ENCODE results near the gene MPND.
"Not testable (repeated sequence)": the region's sequence is repeated elsewhere in the genome, so short reads cannot be mapped to it uniquely, and the experiment has no call there.

The MPND gene

GRCh38 chr19:4322942-4323665, 20.3 kb upstream of the MPND start:
- DNase-seq, result no peak

DNA sequence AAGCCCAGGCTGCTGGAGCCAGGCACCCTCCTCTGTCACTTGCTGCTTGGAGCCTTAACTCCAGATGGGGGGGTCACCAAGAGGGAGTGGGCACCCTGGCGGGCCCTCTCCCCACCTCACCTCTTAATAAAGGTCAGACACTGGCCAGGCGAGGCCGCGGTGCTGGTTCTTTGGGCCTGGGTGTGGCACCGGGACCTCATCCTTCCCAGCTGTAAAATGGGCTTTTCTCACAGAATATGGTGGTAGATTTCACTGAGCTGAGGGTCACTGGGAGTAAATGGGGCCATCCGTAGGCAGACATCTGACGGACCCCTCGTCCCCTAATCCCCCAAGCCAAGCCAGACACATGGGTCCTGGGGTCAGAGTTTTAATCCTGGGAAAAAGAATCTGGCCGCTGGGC, 19.7 kb upstream of the MPND start:
- no peak for DNase-seq

DNA sequence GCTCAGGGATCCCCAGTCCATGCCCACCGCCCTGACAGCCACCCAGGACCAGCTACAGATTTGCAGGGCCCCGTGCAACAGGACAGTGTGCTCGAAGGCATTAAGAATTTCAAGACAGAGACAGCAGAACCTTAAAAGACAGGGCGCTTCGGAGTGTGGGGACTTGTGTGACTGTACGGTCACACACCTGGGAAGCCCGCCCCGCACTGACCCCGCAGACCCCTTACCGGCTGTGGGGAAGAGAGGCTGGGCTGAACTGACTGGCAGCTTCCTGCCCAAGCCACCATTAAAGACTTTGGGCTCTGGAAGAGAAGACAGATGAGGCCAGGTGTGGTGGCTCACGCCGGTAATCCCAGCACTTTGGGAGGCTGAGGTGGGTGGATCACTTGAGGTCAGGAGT, 19.1 kb upstream of the MPND start:
- no peak for DNase-seq

GRCh38 chr19:4326215-4326836, 17.0 kb upstream of the MPND start:
- no peak for DNase-seq

GRCh38 chr19:4326837-4327251, 16.5 kb upstream of the MPND start:
- DNase-seq, result no peak

- DNase-seq, result peak; percentile 74
These were observed 16.0 kb upstream of the MPND start for GRCh38 chr19:4327252-4327876.

DNA sequence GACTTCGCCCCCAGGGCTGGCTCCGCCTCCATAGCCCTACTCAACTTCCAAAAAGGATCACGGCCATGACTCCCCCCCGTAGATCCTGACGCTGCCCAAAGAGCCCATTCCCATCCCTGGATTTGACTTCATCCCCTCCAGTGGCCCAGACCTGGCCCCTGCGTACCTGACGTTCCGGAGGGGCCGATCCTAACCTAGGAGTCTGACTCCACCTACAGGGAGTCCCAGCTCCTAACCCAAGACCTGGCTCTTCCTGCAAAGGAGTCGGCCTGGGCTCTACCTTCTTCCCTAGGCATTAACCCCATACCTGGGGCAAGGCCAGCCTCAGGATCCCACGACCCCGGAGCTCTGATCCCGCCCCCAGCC, 15.5 kb upstream of the MPND start:
- no peak for DNase-seq

- peak; percentile 92 for DNase-seq
These were observed 14.9 kb upstream of the MPND start for GRCh38 chr19:4328243-4328990.

DNA sequence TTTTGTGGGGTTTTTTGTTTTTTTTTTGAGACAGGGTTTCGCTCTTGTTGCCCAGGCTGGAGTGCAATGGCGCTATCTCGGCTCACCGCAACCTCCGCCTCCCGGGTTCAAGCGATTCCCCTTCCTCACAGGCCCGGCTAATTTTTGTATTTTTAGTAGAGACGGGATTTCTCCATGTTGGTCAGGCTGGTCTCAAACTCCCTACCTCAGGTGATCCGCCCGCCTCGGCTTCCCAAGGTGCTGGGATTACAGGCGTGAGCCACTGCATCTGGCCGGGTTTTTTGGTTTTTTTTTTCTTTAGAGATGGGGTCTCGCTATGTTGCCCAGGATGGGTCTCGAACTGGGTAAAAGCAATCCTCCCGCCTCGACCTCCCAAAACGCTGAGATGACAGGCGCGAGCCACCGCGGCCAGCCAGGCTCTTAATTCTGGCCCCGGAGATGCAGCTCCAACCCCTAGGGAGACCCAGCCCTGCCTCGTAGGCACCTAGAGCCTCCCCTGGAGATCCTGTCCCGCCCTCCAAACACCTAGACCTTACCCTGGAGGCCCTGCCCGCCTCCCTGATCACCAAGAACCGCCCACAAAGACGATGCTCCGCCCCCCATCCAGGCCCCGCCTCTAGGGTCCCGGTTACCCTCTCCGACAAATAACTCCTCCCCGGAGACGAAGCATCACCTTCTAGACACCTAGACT, 14.2 kb upstream of the MPND start:
- DNase-seq, result peak; percentile 57

DNA sequence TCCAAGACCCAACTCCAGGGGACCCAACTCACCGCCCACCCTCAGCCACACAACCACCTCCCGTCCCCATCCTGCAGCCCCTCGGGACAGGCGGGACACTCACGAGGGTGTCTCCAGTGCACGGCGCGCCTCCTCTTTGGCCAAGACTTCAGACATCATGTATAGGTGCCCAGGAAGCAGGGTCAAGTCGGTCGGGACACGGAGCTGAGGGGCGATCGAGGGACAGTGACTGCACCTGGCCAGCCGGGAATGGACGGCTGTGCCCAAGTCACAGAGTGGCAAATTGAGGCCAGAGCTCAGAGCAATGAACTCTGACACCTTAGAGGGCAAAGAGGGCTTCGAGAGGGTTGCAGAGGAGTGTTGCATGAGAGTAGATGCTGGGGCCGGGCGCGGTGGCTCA, 13.5 kb upstream of the MPND start:
- no peak for DNase-seq

GRCh38 chr19:4334929-4335570, 8.3 kb upstream of the MPND start:
- no peak for DNase-seq

GRCh38 chr19:4337906-4338440, 5.4 kb upstream of the MPND start:
- no peak for DNase-seq

DNA sequence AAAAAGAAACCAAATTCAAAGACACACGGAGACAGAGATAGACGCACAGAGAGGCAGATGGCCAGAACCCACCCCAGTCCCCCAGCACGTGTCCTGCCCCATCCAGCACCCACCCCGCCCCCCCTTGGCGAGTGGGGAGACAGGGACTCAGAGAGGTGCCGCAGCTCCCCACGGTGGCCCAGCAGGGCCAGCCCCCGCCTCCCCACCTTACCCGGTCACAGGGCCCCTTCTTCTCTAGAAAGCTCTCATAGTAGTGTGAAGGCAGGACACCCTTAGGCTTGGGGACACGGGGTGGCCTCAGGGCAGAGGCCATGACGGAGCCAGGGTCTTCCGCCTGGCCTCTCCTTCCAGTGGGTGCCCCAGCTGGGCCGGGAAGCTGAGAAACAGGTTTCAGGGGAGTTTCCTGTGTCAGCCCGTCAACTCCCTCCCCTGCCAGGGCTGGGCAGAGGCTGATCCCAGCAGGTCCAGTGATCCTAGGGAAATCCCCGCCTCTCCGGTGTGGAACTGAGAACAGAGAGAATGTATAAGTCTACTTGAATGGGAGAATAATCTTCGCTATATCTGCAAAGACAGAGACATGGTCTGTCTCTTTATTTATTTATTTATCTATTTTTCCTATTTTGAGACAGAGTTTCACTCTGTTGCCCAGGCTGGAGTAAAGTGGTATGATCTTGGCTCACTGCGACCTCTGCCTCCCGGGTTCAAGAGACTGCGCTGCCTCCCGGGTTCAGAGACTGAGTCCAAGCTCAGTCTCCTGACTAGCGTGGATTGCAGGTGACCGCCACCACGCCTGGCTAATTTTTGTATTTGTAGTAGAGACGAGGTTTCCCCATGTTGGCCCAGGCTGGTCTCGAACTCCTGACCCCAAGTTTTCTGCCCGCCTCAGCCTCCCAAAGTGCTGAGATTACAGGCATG, 4.7 kb upstream of the MPND start, which contains the start of gene STAP2:
TSS of gene STAP2 (minus strand) at position 387 of the 915 bp plus-strand sequence. CDS start at position 313, 74 bp downstream.
- peak; percentile 54 for DNase-seq

DNA sequence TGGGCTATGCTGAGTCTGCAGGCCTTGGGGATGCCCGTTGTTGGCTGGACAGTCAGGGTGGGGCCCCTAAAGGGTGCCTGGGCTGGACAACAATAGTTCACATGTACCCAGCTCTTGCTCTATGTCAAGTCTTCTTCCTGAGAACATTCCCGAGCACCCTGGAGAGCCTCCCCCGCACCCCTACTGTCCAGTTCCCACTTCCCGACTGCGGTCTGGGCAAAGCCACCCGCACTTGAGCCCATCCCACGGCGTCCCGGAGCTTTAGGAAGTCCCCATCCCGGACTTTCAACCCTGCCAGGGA, 1.1 kb upstream of the MPND start:
- no peak for DNase-seq

- DNase-seq, result peak; percentile 92
These were observed 570 bp upstream of the MPND start for GRCh38 chr19:4342615-4343369.

DNA sequence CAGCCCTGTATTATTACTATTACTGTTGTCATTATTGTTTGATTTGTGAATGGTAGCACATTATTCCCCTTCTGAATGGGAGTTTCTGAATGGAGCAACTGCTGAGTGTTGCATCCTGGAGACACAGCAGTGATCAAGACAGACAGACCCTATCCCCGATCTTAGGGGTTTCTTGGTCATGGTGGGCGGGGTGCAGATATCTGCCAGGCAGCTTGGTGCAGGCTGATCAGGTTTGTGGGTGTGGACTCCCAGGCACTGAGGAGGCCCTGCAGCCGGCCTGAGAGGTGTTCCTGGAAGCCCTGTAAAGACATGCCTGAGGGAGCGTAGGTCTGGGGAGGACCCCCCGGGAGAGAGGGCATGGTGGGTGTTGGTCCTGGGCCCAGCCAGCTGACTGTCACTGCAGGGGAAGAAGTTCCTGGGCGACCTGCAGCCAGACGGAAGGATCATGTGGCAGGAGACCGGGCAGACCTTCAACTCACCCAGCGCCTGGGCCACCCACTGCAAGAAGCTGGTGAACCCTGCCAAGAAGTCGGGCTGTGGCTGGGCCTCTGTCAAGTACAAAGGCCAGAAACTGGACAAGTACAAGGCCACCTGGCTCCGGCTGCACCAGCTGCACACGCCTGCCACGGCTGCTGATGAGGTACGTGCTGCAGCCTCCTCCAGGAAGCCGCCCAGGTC, 2.1 kb downstream of the MPND start:
- DNase-seq, result no peak

GRCh38 chr19:4346020-4346383, 2.6 kb downstream of the MPND start:
- no peak for DNase-seq

GRCh38 chr19:4347521-4347920, 4.2 kb downstream of the MPND start:
- DNase-seq, result no peak

- DNase-seq, result not testable (repeated sequence)
These were observed 5.9 kb downstream of the MPND start for GRCh38 chr19:4349225-4349624.

- DNase-seq, result no peak
These were observed 6.7 kb downstream of the MPND start for GRCh38 chr19:4350111-4350510.

Data from activated naive CD4-positive, alpha-beta T cell treated with anti-CD3 and anti-CD28 coated beads, Interleukin-2, amount 50 U/mL, for 16 hours (primary cell).